SH-SY5Y (cell line): Measurements from ENCODE around the gene CBLB.

Source experiments
- GATA2 ChIP-seq: IDR thresholded peaks from 2 replicates; pipeline ENCODE4 v1.6.1; 2011; ENCODE audit warnings: mild to moderate bottlenecking, low read depth, low read length
- GATA3 ChIP-seq: IDR thresholded peaks from 2 replicates; pipeline ENCODE4 v1.6.1; 2011; ENCODE audit warnings: low read depth, mild to moderate bottlenecking, low read length, moderate library complexity

GRCh38 chr3:105771392-105771791, 97.4 kb downstream of the CBLB start:
- no peak for TF ChIP-seq GATA2
- TF ChIP-seq GATA3: no peak
